Activated CD4-positive, CD25-positive, alpha-beta regulatory T cell treated with anti-CD3 and anti-CD28 coated beads, Interleukin-2, amount 50 U/mL, for 16 hours (primary cell): ENCODE data around the gene TMEM89.
A peak's percentile ranks its signal among the peaks of the same experiment; 100 is the strongest.

Source experiments
- DNase-seq: peaks from one replicate; pipeline ENCODE4 v3.0.0-alpha.2; 2020; ENCODE audit warnings: low read depth, low spot score

Gene TMEM89

DNA sequence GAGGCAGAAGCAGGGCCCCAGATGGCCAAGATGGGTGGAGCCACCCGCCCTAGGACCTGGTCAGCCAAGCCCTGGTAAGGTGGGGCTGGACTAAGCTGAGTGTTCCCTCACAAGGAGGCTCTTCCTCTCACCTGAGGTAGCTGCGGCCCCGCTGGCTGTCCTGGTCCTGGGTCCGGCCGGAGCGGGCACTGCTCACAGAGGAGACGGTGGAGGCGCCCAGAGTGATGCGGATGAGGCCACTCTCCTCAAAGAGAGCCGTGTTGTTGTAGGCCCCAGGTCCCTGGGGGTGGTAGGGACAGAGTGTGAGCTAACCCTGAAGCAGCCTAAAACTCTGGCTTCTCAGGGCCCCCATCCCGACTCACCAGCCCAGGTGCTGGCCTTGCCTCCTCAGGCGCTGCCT is 21.0 kb upstream of the TMEM89 start:
- no peak for DNase-seq

DNA sequence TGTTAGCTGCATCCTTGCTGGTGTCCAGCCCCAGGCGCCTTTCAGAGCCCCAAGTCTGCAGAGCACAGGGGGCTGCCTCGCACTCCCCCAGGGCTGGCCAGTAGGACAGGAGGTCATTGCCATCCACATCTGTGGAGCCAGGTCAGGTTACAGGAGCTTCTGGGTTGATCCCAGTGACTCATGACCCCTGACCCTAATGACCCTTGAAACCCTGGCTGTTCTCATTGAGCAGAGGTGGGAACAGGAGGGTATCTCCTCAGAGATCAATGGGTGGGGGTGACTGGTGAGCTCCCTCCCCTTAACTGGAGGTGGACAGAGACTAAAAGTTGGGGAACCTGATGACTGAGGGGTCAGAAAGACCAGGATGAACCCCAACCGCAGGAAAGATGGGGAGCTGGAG is 19.8 kb upstream of the TMEM89 start:
- DNase-seq, result no peak

DNA sequence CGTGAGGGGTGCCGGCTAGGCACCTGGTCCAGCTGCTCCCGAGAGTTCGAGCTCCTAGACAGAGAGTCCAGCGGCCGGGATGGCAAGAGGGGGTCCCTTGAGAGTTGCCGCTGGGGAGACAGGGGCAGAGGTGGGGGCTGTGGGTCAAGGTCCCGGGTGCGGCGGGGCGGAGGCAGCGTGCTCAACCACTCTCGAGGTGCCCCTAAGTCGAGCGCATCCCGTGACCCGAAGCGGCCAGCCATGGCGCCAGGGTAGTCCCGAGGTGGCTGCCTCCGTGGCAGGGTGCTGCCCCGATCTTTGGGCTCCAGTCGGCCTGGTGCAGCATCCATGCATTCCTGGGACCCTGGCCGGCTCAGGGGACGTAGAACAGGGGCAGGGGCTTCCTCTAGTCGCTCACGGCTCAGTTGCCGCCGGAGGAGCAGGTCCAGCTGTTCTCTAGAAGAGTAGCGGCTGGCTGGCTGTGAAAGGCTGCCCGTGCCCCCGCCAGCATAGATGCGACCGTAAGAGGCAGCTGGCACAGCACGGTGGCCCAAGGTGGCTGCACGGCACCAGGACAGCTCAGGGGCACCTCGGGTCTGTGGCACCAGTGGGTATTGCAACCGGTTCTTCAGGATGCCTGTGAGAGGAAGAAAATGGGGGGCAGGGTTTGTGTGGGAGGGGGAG is 18.5 kb upstream of the TMEM89 start:
- no peak for DNase-seq

DNA sequence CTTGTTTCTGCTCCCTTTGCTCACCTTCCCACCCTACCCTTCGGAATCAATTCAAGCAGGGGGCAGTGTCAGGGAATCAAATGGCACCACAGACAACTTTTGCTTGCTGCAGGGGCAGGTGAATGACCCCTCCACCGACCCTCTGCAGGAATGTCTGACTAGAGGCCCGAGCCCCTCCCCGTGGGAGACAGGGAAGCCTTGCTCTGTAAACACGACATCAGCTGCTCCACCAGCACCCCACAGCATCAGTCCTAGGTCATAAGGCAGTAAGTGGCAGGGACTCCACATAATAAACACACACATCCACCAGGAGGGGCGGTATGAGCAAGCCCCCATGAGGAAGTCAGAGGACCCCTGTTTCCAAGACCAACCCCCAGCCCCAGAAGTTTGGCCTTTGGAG is 15.7 kb upstream of the TMEM89 start:
- DNase-seq, result no peak

DNA sequence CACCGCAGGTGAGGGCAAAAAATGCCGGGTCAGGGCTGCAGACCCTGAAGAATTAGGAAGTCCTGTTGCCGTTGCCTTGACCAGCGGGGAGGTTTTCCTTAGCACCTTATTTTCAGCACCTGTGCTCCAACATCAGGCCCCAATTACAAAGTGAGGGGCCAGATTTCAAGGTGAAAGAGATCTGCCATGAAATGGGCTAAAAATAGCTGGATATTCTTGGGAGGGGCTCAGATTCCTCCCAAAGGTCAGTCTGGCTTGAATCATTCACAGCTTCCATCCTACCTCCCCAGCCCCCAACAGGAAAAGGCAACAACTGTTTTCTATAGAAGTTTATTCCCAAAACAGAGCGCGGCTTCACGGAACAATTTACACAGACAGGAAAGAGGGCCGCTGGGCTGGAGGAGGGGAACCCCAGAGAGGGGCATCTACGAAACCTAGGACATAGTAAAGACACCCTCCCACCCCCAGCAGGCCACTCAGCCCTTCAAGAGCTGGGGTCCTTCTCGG is 14.6 kb upstream of the TMEM89 start:
- no peak for DNase-seq

DNA sequence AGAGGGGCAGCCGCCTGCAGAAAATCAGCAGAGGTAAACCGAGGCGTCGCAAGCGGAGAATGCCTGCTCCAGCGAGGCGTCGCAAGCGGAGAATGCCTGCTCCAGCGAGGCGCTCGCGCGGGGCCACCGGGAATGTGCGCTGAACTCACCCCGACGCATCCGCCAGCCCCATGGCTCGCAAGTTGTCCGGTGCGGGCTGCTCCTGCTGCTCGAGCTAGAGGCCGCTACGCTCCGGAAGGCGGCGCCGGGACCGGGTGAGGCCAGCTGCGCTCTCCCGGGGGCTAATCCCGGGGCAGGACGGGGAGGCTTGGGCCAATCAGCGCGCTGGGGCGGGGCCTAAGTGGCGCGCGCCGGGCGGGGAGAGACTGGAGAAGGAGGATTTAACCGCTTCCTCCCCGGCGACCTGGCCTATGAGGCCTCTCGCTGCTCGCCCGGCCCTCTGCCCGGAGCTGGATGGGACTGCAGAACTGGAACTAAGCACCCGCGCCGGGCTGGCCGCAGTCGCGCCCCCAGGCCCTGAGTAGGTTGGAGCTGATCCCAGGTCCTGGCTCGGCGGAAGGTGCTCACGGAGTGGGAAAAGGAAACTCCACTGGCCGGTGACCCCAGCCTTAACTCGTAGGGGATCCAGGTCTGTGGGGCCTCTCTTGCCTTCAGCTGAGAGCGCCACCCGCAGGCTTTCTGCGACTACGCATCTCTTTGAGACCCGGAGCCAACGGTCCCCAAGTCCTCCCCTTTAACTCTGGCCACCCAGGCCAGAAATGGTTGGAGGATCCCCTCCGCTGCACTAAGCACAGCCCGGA is 13.9 kb upstream of the TMEM89 start, which contains the start of gene SLC26A6:
TSS of gene SLC26A6 (minus strand) at position 240 of the 800 bp plus-strand sequence. CDS start at position 172, 68 bp downstream.
- peak; percentile 87 for DNase-seq

DNA sequence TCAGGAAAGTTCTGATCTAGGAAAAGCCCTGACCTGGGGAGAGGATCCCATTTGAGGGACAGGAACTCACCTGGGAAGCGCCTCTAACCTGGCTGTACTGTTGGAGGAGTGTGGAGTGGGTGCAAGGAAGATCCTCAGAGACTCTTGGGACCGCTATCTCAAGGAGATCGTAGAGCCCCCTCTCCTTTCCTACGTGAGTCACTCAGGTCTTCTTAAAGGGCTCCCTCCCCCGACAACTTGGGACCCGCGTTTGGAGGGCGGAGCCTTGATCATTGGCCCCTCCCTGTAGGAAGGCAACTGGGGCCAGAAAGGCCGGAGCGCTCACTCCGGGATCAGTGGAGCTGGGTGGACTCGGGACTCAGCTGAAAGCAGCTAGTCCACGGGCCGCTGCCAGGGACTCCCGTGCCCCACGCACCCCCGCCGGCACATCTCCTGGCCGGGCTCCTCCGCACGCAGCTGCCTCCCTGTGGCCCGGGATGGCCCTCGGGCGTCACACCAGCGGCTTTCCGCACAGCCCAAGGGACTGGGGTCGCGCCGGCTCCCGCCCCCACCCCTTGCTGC is 13.2 kb upstream of the TMEM89 start:
- no peak for DNase-seq

DNA sequence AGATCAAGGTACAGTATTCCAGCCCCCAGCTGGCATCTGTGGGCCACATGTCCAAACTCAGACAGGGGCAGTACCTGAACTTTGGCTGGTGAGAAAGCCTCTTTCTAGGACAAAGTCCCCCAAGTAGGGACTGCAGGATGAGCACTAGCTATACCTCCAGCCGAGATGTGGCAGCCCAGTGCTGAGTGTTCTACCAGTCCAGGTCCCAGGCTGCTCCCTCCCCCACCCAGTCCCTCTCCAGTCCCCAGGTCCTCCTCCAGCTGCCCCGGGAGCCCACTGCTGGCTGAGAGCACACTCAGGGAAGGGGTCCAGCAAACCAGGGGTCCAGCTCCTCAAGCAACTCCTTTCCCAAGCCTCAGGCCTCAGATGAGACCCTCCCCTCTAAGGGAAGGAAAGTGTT is 12.2 kb upstream of the TMEM89 start:
- DNase-seq, result no peak

DNA sequence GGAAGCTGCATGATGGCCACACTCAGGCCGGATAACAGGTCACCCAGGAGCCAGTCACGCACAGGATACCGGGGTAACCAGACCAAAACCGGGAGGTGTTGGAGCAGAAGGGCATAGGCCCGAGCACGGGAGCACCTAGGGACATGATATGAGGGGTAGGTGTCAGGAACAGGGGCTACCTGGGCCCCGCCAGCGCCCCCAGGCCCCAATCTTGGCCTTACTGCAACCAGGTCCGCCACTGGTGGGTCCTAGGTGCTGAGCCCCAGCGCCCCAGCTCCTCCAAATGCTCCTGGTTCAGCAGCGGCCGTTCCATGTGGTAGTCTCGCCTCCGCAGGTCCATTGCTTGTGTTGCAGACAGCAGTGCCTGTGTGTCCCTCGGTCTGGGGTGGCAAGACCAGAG is 11.7 kb upstream of the TMEM89 start:
- DNase-seq, result no peak

DNA sequence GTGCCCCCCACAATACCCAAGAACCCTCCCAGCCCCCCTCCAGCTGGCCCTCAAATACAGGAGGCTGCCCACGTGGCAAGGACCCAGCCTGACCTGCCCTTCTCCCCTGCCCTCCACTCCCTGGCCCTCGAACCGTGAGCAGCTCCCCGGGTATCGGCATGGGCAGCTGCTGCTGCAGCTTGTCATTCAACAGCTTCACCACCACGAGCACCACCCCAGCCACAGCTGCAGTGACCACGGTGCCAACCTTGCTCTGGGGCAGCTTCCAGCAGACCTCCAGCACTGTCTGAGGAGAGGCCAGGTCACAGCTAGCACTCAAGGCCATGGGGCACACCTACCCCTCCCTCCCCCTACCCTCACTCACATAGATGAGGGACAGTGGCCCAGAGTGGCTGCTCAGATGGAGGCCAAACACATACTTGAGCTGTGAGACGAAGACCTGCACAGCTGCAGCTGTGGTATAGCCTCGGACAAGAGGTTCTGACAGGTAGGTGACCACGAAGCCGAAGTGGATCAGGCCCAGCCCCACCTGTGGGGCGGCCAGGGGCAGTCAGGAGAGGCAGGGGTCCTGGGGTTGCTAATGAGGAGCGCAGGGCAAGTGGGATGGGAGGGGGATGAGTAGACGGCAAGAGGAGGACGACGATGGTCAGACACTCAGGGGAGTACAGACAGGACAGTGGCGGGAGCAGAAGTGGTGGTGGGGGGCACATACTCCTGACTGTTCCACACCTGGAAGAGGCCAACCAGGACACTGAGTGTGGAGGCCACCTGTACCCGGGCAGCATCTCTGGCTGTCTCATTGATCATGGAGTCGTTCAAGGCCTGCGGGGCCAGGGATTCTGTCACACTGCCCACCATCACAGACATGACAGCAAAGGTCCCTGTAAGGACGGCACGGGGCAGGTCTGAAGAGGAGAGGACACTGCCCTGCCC is 10.2 kb upstream of the TMEM89 start:
- DNase-seq, result no peak

DNA sequence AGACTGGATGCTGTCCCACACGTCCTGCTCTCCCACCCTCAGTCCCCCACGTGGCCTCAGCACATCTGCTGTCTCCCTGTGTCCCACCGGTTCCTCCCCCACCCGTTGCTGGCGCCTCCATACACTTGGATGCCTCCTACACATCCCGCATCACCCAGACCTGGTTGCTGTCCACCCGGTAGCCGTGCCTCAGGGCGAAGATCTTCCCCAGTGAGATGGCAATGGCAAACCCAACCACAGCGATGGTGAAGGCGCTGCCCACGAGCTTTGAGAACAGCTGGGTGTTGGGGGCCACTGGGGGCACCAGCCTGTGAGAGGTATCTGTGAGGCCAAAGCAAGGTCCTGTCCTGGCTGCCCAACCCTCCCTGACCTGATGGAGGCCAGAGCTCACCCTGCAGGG is 9.3 kb upstream of the TMEM89 start:
- no peak for DNase-seq

DNA sequence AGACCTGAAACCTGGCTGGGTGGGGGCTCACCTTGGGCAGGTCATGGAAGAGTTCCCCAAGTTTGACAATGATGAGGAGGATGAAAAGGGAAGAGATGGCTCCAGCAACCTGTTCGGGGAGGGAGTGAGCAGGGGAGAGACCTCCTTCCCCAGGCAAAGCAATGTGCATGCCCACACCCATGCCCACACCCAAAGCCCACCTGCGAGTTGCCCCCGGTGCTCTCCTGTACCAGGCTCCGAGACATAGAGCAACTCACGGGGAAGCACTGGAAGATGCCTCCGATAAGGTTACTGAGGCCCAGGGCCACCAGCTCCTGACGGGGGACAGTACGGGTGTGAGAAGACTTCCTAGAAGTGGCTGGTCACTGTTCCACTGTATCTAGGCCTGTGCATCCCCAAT is 8.8 kb upstream of the TMEM89 start:
- DNase-seq, result no peak

DNA sequence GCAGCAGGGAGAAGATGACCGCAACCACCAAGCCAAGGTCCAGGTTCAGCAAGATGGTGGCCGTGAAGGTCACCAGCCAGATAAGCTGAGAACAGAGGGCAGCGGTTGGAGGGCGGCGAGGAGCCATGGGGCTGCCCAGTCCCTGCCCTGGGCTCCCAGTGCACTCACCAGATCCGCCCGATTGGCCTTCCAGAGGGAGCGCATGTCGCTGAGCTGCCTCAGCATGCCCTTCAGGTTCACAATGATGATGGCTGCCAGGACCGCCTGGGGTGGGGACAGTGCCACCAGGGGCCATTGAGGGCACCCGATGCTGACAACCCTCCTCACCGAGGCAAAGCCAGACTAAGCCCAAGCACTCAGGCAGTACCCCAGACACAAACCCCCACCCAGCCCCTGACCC is 8.3 kb upstream of the TMEM89 start:
- DNase-seq, result no peak

DNA sequence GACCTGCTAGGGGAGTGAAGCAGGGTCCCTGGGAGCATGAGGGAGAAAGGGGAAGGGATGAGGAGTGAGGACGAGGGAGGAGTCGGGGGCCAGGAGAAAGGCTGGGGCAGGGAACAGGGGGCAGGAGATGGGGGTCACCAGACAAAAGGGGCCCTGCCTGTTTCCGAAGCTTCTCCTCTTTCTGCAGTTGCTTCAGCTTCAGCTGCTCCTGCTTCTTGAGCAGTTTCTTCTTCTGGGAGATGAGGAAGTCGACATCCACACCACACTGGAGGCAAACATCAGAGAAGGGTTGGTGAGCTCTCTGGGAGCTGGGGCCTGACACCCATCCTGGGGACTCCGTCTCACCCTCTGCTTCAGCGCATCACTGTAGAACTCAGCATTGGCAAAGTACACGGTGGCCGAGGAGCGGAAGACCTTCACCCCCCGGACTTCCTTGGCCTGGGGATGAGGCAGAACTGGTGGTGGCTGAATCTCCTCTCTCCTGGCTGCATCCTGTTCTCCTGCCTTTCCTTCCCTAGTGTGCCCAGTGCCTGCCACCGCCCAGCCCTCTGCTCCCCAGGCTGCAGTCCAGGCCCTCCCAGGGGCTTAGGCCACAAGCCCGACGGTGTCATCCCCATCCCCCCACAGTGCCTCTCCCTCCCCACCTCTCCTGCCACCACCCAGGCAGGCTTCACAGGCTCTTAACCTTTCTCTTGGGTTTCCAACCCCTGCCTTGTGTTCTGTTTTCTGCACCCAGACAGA is 6.9 kb upstream of the TMEM89 start:
- no peak for DNase-seq

DNA sequence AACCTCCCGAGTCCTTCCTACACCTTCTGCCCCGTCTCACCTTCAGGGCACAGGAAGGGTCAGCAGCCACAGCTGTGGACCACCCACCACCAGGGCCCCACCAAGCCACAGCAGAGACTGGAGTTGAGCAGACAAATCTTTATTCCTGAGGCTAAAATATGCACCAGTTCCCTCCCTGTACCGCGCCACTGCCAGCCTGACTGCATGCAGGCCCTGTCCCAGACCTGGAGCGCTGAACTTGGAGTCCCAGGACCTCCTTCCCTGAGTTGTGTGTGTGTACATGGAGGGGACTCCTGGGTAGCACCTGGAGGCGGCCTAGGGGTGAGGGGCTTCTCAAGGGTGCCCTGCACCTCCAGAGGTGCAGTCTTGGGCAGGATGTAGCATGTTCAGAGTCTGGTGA is 4.0 kb upstream of the TMEM89 start:
- no peak for DNase-seq

DNA sequence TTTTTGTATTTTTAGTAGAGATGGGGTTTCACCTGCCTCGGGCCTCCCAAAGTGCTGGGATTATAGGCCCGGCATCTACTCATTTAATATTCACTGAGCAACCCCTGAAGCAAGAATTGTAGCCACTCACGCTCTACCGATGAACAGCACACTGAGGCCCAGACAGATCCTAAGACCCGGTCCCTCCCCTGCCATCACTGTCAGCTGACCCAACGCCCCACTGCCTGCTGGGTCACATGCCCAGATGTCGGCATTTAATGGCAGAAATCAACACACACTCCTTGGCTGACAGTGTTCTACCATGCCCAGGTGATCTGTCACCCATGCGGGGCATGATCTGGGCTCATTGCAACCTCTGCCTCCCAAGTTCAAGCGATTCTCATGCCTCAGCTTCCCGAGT is 3.2 kb upstream of the TMEM89 start:
- no peak for DNase-seq

DNA sequence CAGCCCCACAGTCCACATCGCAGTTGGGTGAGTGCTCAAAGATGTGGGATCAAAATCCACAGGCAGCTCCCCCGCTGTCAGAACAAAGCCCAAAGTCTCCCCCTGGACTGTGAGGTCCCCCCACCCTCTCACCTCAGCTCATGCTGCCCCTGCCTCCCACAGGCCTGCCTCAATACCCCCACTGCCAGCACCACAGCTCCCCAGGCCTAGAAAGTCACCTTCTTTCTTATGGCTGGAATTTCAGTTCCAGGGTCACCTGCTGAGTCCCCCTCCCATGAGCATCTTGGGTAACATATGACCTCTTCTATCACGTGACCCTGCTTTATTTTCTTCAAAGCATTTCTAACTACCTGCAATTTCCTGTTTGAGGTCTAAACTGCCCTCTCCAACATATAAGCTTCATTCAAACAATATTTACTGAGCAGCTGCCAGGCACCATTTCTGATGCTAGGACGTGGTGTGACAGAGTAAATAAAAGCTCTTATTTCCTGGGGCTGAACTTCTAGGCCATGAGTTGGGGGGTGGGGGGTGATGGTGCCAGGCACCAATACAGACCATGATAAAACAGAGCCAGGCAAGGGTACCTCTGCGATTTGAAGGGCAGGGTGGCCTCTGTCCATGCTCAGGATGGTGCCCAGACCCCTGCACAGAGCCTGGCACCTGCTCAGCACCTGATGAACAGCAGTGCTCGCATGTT is 2.4 kb upstream of the TMEM89 start:
- DNase-seq, result no peak

DNA sequence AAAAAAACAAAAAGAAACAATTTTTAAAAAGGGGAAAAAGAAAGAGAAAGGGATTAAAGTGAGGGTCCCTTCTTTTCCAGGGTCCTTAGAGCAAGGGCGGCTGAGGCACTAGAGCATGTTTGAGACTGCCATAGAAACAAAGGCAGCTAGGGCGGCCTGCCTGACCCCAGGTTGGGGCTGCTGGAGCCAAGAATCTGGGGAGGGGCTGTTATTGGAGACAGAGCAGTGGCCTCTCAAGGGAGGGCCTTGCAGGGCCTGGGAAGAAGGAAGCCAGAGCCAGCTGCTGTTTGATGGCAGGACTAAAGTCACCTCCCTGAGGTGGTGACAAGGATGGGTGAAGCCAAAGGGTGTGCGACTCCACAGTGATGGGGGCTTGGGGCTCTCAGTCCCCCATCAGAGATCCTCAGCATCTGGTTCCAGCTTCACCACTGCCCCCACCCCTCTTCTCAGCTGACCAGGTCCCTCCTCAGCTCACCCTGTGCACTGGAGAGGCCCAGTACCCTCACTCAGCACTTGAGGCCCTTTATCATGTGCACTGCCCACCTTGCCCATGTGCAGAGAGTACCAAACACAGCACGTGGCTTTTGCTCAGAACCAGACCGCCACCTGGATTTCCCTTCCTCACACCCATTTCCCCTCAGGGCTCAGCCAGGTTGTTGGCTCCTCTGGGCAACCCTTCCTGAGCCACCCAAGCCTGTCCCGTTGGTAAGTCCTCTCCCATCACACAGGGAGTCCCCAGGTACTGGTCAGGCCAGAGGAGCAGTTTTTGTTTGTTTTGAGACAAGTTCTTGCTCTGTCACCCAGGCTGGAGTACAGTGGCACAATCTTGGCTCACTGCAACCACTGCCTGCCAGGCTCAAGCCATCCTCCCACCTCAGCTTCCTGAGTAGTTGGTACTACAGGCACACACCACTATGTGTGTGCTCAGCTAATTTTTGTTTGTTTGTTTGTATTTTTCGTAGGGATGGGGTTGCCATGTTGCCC is 1.7 kb downstream of the TMEM89 start:
- DNase-seq, result no peak

DNA sequence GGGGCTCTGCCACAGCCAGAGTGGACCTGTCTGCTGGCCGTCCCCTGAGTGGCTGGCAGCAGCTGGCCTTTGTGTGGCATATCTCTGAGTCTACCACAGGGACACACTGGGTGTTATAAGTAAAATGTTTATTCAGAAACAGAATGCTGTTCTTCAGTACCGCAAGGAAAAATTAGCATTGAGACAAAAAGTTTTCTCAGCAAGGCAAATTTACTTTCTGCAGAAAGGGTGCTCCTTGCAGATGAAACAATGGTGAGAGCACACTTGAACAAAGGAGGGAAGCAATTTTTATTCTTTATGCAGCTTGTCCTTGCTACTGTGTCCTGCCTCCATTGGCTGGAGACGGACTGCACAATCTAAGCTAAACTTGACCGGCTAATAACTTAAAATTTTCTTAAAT is 4.0 kb downstream of the TMEM89 start:
- DNase-seq, result no peak
